Activated B cell treated with CpG ODN at 0.5 μM for 24 hours (primary cell): ENCODE data around the gene MLLT3. TPM values are rescaled to one million over a fixed set of nuclear protein-coding genes. Genes with fewer than 3 reads are reported as not detected.
A peak's percentile ranks its signal among the peaks of the same experiment; 100 is the strongest.

Source experiments
- ATAC-seq: fragments of 200-7000 bp; cut with Tn5 transposase; one replicate; pipeline ENCODE4 v1.10.0; 2021; ENCODE audit warnings: low read depth, mild to moderate bottlenecking, moderate library complexity
- CTCF ChIA-PET: fragments of 350-600 bp; sonication (Branson Sonifier 250); formaldehyde crosslinking; loops from one replicate; lab custom pipeline; 2021; ENCODE audit warnings: antibody characterized with exemption; lab: Charles Lee
- POLR2A ChIA-PET: fragments of 350-600 bp; sonication (Branson Sonifier 250); formaldehyde crosslinking; loops from one replicate; lab custom pipeline; 2021; ENCODE audit warnings: antibody characterized with exemption; lab: Charles Lee
- DNase-seq: peaks from one replicate; pipeline ENCODE4 v3.0.0; 2022
- H3K27ac Mint-ChIP-seq: one replicate; pipeline ENCODE4 v1.8.0; 2020; ENCODE audit warnings: mixed read lengths
- H3K27me3 Mint-ChIP-seq: one replicate; pipeline ENCODE4 v1.8.0; 2021; ENCODE audit warnings: mixed read lengths
- H3K36me3 Mint-ChIP-seq: one replicate; pipeline ENCODE4 v1.8.0; 2021; ENCODE audit warnings: low read depth, mixed read lengths
- H3K4me1 Mint-ChIP-seq: one replicate; pipeline ENCODE4 v1.8.0; 2021; ENCODE audit warnings: mixed read lengths
- H3K4me3 Mint-ChIP-seq: one replicate; pipeline ENCODE4 v1.8.0; 2020; ENCODE audit warnings: mild to moderate bottlenecking, mixed read lengths
- H3K9me3 Mint-ChIP-seq: one replicate; pipeline ENCODE4 v1.8.0; 2020; ENCODE audit warnings: mixed read lengths
- intact Hi-C: fragments of 100-400 bp; cut with micrococcal nuclease; formaldehyde crosslinking; loops from one replicate; pipeline ENCODE4 v1.15.1; 2024
- total RNA-seq: library from RNA; stranded (reverse); gene quantifications from 2 replicates; pipeline ENCODE4 v1.2.3, GENCODE V29; 2022
- TF ChIP-seq, protein P1 (sequence below): fragments of 200-600 bp; IDR thresholded peaks from one replicate; pipeline ENCODE4 v1.8.0; 2022; ENCODE audit warnings: antibody characterized with exemption, mild to moderate bottlenecking

Gene MLLT3
- total RNA-seq, 1 donor from 2014 or later, result 1.5 TPM

DNA sequence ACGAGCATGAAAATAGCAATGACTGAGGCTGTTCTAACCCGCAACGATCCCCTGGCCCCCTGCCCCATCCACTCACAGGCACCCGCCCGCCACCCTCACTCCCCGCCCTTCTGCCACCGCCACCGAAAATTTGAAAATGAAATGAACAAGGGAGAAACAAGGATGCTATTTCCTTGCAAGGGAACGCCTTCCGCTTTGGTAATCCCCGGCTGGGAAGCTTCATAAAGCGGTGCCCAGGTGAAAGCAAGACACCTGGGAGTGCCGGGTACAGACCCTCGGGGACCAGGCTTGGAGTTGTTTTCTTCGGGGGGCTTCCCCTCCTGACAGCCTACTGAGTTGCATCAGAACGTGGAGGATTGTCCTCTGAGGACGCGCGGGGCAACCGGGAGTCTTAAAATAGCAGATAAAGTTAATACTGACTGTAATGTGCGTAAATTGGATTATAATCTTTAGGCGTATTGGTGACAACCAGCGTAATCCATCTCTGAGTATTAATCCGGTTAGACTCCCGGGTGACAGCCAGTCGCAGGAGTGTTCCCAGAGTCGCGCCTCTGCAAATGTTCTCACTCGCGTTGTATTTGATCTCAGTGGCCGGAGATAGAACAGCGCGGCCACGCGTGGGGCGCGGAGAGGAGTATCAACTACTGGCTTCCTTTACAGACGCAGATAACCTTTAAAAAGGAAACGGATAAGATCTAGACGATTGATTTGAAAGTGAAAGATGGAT lies 885 bp upstream of the MLLT3 start:
- peak; percentile 6 for ATAC-seq
- peak; percentile 26 for DNase-seq
- Mint-ChIP-seq H3K4me1 (peaks cover 37% of the 10 kb centered on the region), H3K27ac (peak overlapping the region; percentile 80), H3K9me3 (no peaks in the 10 kb centered on the region), H3K36me3 (peaks cover 4% of the 10 kb centered on the region), H3K27me3 (peaks cover 17% of the 10 kb centered on the region), H3K4me3 (peak overlapping the region; percentile 92)
- CTCF ChIA-PET, result interaction anchor here (1.0 to 2.1 kb wide), 6 partner anchors 11 to 1158 kb away, joined by 3 to 14 read pairs (median 5); partner anchors contain the start of gene FOCAD
- intact Hi-C loops, result loop anchor here (2.0 to 10.0 kb wide), 12 partner anchors 18 to 1622 kb away; partner anchors contain the start of genes DENND4C, HACD4, MTAP and RRAGA
- TF ChIP-seq, protein P1, sequence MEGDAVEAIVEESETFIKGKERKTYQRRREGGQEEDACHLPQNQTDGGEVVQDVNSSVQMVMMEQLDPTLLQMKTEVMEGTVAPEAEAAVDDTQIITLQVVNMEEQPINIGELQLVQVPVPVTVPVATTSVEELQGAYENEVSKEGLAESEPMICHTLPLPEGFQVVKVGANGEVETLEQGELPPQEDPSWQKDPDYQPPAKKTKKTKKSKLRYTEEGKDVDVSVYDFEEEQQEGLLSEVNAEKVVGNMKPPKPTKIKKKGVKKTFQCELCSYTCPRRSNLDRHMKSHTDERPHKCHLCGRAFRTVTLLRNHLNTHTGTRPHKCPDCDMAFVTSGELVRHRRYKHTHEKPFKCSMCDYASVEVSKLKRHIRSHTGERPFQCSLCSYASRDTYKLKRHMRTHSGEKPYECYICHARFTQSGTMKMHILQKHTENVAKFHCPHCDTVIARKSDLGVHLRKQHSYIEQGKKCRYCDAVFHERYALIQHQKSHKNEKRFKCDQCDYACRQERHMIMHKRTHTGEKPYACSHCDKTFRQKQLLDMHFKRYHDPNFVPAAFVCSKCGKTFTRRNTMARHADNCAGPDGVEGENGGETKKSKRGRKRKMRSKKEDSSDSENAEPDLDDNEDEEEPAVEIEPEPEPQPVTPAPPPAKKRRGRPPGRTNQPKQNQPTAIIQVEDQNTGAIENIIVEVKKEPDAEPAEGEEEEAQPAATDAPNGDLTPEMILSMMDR, result no peak
- POLR2A ChIA-PET, result interaction anchor here (0.9 to 2.1 kb wide), 3 partner anchors 11 to 61 kb away, joined by 3 to 22 read pairs (median 3); partner anchors contain the start of gene FOCAD

DNA sequence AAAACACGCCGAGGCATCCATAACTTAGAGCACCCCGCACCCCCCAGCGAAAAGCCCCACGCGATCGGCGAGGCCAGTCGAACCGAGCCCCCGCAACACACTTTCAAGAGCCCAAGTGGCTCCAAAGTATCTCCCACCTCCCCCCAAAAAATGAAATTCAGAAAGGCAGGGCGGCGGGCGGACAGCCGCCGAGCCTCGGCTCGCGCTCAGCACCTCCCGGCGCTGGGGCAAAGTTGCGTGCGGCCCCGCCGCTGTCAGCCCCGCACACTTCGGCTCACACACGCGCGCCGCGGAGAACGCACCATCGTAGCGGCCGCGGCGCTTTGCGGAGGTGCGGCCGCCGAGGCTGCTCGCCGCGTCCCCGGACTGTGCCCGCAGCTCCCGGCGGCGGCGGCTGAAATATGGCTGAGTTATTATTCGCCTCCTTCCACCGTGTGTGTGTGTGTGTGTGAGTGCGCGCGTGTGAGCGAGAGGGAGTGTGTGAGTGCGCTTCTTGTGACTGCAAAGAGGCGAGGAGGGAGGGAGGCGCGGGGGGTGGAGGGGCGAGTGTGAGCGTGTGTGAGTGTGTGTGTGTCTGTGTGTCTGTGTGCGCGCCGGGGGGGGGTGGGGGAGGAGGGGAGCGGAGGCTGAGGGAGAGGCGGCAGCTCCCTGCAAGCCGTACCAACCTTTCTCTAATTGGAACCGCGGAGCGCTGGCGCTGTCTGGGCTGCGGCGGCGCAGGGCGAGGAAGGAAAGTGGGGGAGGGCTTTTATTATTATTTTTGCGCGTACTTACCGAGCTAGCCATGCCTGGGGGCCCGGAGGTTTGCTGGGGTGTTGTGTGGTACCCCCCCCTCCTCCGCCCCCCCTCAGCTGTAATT lies 599 bp downstream of the MLLT3 start:
- TF ChIP-seq, protein P1, result no peak
- DNase-seq (peak; percentile 40), ATAC-seq (peak; percentile 28)
- Mint-ChIP-seq H3K4me3 (peak overlapping the region; percentile 92), H3K4me1 (peaks cover 37% of the 10 kb centered on the region), H3K27me3 (peaks cover 17% of the 10 kb centered on the region), H3K36me3 (peaks cover 4% of the 10 kb centered on the region), H3K9me3 (no peaks in the 10 kb centered on the region), H3K27ac (peak overlapping the region; percentile 59)
- ChIA-PET CTCF (interaction anchor here (1.0 to 2.1 kb wide), 6 partner anchors 9 to 490 kb away, joined by 3 to 14 read pairs (median 6); partner anchors contain the start of gene FOCAD), POLR2A (interaction anchor here (0.7 to 2.1 kb wide), 6 partner anchors 9 to 621 kb away, joined by 3 to 22 read pairs (median 6); partner anchors contain the start of gene FOCAD)
- intact Hi-C loops, result loop anchor here (1.0 to 10.0 kb wide), 16 partner anchors 9 to 1623 kb away; partner anchors contain the start of genes DENND4C, FOCAD, HACD4 and MTAP

DNA sequence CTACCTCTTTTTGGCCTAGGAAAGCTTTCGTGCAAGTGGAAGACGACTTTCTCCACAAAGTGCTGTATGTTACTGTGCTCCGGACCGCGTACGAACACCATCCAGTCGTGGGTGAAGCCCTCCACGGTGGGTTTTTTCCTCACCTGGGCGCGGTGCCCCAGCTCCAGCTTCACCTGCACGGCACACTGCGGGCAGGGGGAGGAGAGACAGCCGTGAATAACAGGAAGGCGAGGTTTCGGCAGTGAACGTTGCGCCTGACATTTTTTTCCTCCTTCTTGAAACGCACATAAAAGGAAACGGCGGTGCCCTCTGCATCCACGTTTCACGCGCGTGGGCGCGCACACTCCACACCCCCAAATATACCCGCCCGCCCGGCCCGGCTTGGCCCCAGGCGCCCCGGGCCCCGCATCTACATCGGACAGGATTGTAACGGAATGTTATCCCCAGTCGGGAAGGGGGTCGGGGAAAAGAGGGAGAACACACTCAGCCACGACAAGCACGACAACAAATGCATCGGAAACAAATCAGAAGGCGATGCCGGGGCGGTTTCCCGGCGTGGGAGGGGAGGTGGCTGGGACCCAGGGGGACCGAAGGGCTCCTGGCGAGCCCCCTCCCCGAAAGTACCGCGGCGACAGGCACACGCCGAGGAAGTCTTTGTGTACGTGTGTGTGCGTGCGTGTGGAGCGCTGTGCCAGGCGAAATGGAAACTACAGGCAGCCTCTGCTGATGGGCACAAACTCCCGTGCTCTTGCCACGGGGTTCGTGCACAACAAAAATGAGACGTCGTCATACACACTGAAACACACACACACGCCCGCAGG lies 1.4 kb downstream of the MLLT3 start:
- H3K27me3 Mint-ChIP-seq, result peaks cover 17% of the 10 kb centered on the region
- H3K27ac Mint-ChIP-seq, result peak overlapping the region; percentile 59
- ATAC-seq (no peak), DNase-seq (peak; percentile 36)
- H3K36me3 Mint-ChIP-seq, result peaks cover 4% of the 10 kb centered on the region
- ChIA-PET CTCF (interaction anchor here (0.9 to 2.1 kb wide), 2 partner anchors 320 to 321 kb away, joined by 3 to 14 read pairs; no protein-coding TSS in a partner anchor), POLR2A (interaction anchor here (1.3 to 2.1 kb wide), 2 partner anchors 20 to 63 kb away, joined by 4 to 22 read pairs; partner anchors contain the start of gene FOCAD)
- no peaks in the 10 kb centered on the region for H3K9me3 Mint-ChIP-seq
- intact Hi-C loops, result loop anchor here (1.0 to 10.0 kb wide), 9 partner anchors 16 to 1624 kb away; partner anchors contain the start of genes DENND4C and MTAP
- peak overlapping the region; percentile 92 for H3K4me3 Mint-ChIP-seq
- peaks cover 37% of the 10 kb centered on the region for H3K4me1 Mint-ChIP-seq
- TF ChIP-seq, protein P1, result no peak

DNA sequence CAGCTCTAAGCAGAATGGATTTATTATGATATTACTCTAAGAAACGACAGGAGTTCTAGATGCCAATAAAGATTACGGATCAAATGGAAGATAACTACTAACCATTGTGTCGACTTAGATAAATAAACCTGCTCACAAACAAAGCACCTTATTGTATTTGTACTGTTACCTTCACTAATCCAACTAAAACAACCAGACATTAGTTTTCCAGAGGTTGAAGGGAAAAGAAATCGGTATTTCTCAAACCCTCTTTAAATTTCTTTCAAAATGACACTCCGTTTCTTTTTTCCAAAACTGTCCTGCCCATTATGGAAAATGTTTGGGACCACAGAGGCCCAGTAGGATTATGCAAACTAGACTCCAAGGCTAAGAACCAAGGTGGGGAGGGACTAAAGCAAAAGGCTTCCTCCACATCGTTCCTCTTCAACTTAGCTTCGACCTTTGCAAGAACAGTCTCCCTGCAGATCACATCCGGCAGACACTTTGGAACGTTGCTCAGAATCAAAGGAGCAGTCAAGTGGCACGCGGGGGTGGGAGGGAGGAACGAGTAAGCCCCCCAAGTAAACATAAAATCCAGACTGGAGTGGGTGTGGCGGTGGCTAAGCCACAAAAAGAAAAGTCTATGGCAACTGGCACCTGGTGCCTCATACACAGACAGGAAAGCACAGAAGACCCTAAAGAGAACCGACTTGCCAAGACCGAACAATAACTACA lies 2.7 kb downstream of the MLLT3 start:
- ATAC-seq (no peak), DNase-seq (no peak)
- ChIA-PET CTCF (interaction anchor here (0.9 kb wide), 1 partner anchor 322 kb away, joined by 3 read pairs; no protein-coding TSS in a partner anchor), POLR2A (interaction anchor here (0.5 to 0.7 kb wide), 2 partner anchors 116 to 952 kb away, joined by 3 to 5 read pairs; no protein-coding TSS in a partner anchor)
- peaks cover 19% of the 10 kb centered on the region for H3K27me3 Mint-ChIP-seq
- peak overlapping the region; percentile 77 for H3K4me3 Mint-ChIP-seq
- H3K4me1 Mint-ChIP-seq, result peaks cover 33% of the 10 kb centered on the region
- H3K27ac Mint-ChIP-seq, result no peak overlapping the region
- intact Hi-C loops, result loop anchor here (2.0 to 10.0 kb wide), 8 partner anchors 15 to 1625 kb away; partner anchors contain the start of genes DENND4C and MTAP
- no peaks in the 10 kb centered on the region for H3K9me3 Mint-ChIP-seq
- H3K36me3 Mint-ChIP-seq, result peaks cover 4% of the 10 kb centered on the region
- TF ChIP-seq, protein P1, result no peak
